A549 (cell line): ENCODE measurements around the gene CDH4. TPM values are rescaled to one million over a fixed set of nuclear protein-coding genes. Genes with fewer than 3 reads are reported as not detected.

ENCODE experiments used
- ATAC-seq, 2 experiments: fragments of 200-7000 bp in 1 of 2; fragments of >200 bp in 1 of 2; cut with Nextera tagmentation in 1 of 2; cut with Tn5 transposase in 1 of 2; 3 replicates each; pipeline versions ENCODE4 v1.8.0 to v1.9.1; 2018 to 2020; ENCODE audit warnings: mild to moderate bottlenecking in 1 of 2, moderate library complexity in 1 of 2
- CTCF ChIA-PET: fragments of 300-600 bp; sonication (Branson Sonifier 250); formaldehyde crosslinking; extraction: SDS; loops from one replicate; lab custom pipeline; 2021; ENCODE audit warnings: antibody characterized with exemption, inconsistent platforms; lab: Yijun Ruan, JAX
- POLR2A ChIA-PET: fragments of 350-600 bp; formaldehyde crosslinking; extraction: SDS; loops from one replicate; lab custom pipeline; 2021; ENCODE audit warnings: antibody characterized with exemption, inconsistent platforms; lab: Yijun Ruan, JAX
- DNase-seq, 2 experiments: peaks; one replicate each; pipeline versions ENCODE4 v3.0.0 to v3.0.0-alpha.2; 2011 to 2016; ENCODE audit warnings: low read depth in 1 of 2, low spot score in 1 of 2
- FAIRE-seq: peaks from 2 replicates; lab custom pipeline; 2011; peaks lifted over from hg19 to GRCh38; lab: Jason Lieb, UNC
- H3K27ac ChIP-seq, 2 experiments: fragments of >200 bp; sonication (Bioruptor Twin); formaldehyde crosslinking; 3 replicates each; pipeline ENCODE4 v1.5.1; 2016 to 2017
- H3K4me1 ChIP-seq: fragments of >200 bp; sonication (Bioruptor Twin); formaldehyde crosslinking; 3 replicates; pipeline ENCODE4 v1.6.1; 2016
- H3K4me2 ChIP-seq: fragments of >200 bp; sonication (Bioruptor Twin); formaldehyde crosslinking; 3 replicates; pipeline ENCODE4 v1.6.1; 2016
- H3K4me3 ChIP-seq: fragments of >200 bp; sonication (Bioruptor Twin); formaldehyde crosslinking; 3 replicates; pipeline ENCODE4 v1.5.1; 2016
- H3K9me3 ChIP-seq: fragments of >200 bp; sonication (Bioruptor Twin); formaldehyde crosslinking; 3 replicates; pipeline ENCODE4 v1.6.1; 2016
- CBX2 ChIP-seq: fragments of 200-600 bp; sonication (generic); IDR thresholded peaks from 2 replicates; pipeline ENCODE4 v1.6.1; 2016; ENCODE audit warnings: low read depth, mild to moderate bottlenecking, borderline replicate concordance
- CBX8 ChIP-seq: fragments of 200-600 bp; sonication (generic); IDR thresholded peaks from 2 replicates; pipeline ENCODE4 v1.6.1; 2016
- CHD4 ChIP-seq: fragments of 200-600 bp; sonication (generic); IDR thresholded peaks from 2 replicates; pipeline ENCODE4 v1.6.1; 2016; ENCODE audit warnings: antibody characterized with exemption, mild to moderate bottlenecking, borderline replicate concordance
- EP300 ChIP-seq, 2 experiments: fragments of >200 bp; sonication (Bioruptor Twin); formaldehyde crosslinking; IDR thresholded peaks; 2 replicates in 1 of 2; 3 replicates in 1 of 2; pipeline ENCODE4 v1.6.1; 2016 to 2017
- GATA3 ChIP-seq: IDR thresholded peaks from 2 replicates; pipeline ENCODE4 v1.6.1; 2012; ENCODE audit warnings: borderline replicate concordance
- HEYL ChIP-seq: fragments of 250-450 bp; sonication (Bioruptor Pico); IDR thresholded peaks from 2 replicates; pipeline ENCODE4 v1.8.0; 2021; ENCODE audit warnings: mild to moderate bottlenecking, moderate library complexity
- HOXB5 ChIP-seq: fragments of 250-450 bp; sonication (Bioruptor Pico); IDR thresholded peaks from 2 replicates; pipeline ENCODE4 v1.5.0; 2020; ENCODE audit warnings: mild to moderate bottlenecking, moderate library complexity
- JUNB ChIP-seq: fragments of >200 bp; sonication (Bioruptor Twin); formaldehyde crosslinking; IDR thresholded peaks from 2 replicates; pipeline ENCODE4 v1.6.1; 2016
- KDM5A ChIP-seq: fragments of 200-600 bp; sonication (generic); IDR thresholded peaks from 2 replicates; pipeline ENCODE4 v1.6.1; 2016; ENCODE audit warnings: antibody characterized with exemption, mild to moderate bottlenecking
- MAFK ChIP-seq: fragments of 450-650 bp; IDR thresholded peaks from 2 replicates; pipeline ENCODE4 v1.6.1; 2014; ENCODE audit not compliant: partially characterized antibody
- MAZ ChIP-seq: fragments of 150-350 bp; IDR thresholded peaks from 2 replicates; pipeline ENCODE4 v1.6.1; 2014; ENCODE audit warnings: antibody characterized with exemption, low read depth, low read length, borderline replicate concordance
- MYC ChIP-seq: IDR thresholded peaks from 2 replicates; pipeline ENCODE4 v1.6.1; 2012; ENCODE audit warnings: mild to moderate bottlenecking, inconsistent platforms, low read length, improper control_type of control experiment, borderline replicate concordance
- NFE2L2 ChIP-seq: fragments of 150-350 bp; conservative IDR thresholded peaks from 2 replicates; pipeline ENCODE4 v1.6.1; 2014; ENCODE audit warnings: low read length
- NPAS2 ChIP-seq: fragments of 250-450 bp; sonication (Bioruptor Pico); IDR thresholded peaks from 2 replicates; pipeline ENCODE4 v1.8.0; 2022; ENCODE audit warnings: mild to moderate bottlenecking, moderate library complexity, borderline replicate concordance
- PBX3 ChIP-seq: IDR thresholded peaks from 2 replicates; pipeline ENCODE4 v1.6.1; 2012
- PHF8 ChIP-seq: fragments of 200-600 bp; sonication (generic); IDR thresholded peaks from 2 replicates; pipeline ENCODE4 v1.6.1; 2016; ENCODE audit warnings: low read depth, mild to moderate bottlenecking, antibody characterized with exemption, moderate library complexity, borderline replicate concordance
- POLR2AphosphoS2 ChIP-seq: conservative IDR thresholded peaks from 2 replicates; pipeline ENCODE4 v1.6.1; 2012; ENCODE audit warnings: low read length, improper control_type of control experiment, inconsistent platforms
- RAD21 ChIP-seq, 2 experiments: fragments of >200 bp in 1 of 2; sonication (Bioruptor Twin) in 1 of 2; formaldehyde crosslinking in 1 of 2; IDR thresholded peaks in 1 of 2; conservative IDR thresholded peaks in 1 of 2; 2 replicates in 1 of 2; 3 replicates in 1 of 2; pipeline ENCODE4 v1.6.1; 2012 to 2018; ENCODE audit warnings: inconsistent platforms in 1 of 2
- RCOR1 ChIP-seq: fragments of 150-350 bp; IDR thresholded peaks from 2 replicates; pipeline ENCODE4 v1.6.1; 2014; ENCODE audit warnings: antibody characterized with exemption, low read length, low read depth
- RFX5 ChIP-seq: fragments of 450-650 bp; IDR thresholded peaks from 2 replicates; pipeline ENCODE4 v1.7.1; 2014; ENCODE audit warnings: antibody characterized with exemption, mild to moderate bottlenecking, moderate library complexity
- SMC3 ChIP-seq: fragments of >200 bp; sonication (Bioruptor Twin); formaldehyde crosslinking; IDR thresholded peaks from 3 replicates; pipeline ENCODE4 v1.6.1; 2018; ENCODE audit warnings: inconsistent platforms
- TFCP2L1 ChIP-seq: fragments of 250-450 bp; sonication (Bioruptor Pico); IDR thresholded peaks from 2 replicates; pipeline ENCODE4 v1.5.0; 2021; ENCODE audit warnings: mild to moderate bottlenecking
- USF2 ChIP-seq: fragments of 450-650 bp; IDR thresholded peaks from 2 replicates; pipeline ENCODE4 v1.6.1; 2014; ENCODE audit warnings: antibody characterized with exemption
- ZC3H11A ChIP-seq: fragments of 450-650 bp; IDR thresholded peaks from 2 replicates; pipeline ENCODE4 v1.6.1; 2014; ENCODE audit warnings: antibody characterized with exemption, mild to moderate bottlenecking
- ZFP36 ChIP-seq: fragments of 450-650 bp; IDR thresholded peaks from 2 replicates; pipeline ENCODE4 v1.6.1; 2014; ENCODE audit warnings: borderline replicate concordance; ENCODE audit not compliant: partially characterized antibody
- ZNF302 ChIP-seq: fragments of 250-450 bp; sonication (Bioruptor Pico); IDR thresholded peaks from 2 replicates; pipeline ENCODE4 v1.9.0; 2021; ENCODE audit warnings: inconsistent platforms, mild to moderate bottlenecking, moderate library complexity
- ZSCAN20 ChIP-seq: fragments of 250-450 bp; sonication (Bioruptor Pico); IDR thresholded peaks from 2 replicates; pipeline ENCODE4 v1.8.0; 2022; ENCODE audit warnings: mild to moderate bottlenecking, moderate library complexity
- WGBS: methylation state at CpG from one replicate; pipeline ENCODE4 v1.1.6; 2017; ENCODE audit errors: missing lambda C conversion rate; 5-methylcytosine and 5-hydroxymethylcytosine counted together
- polyA plus RNA-seq, 4 experiments: library from polyadenylated mRNA; depleted of rRNA in 3 of 4; stranded (reverse); fragments of >200 nt; fragmentation: RNase III in 1 of 4; extraction: RNeasy Plus Mini Kit Qiagen cat#74134 plus additional on column Dnase treatment in 1 of 4; gene quantifications; 2 replicates in 3 of 4; 3 replicates in 1 of 4; pipeline ENCODE4 v1.2.3, GENCODE V29; 2011 to 2017
- TF ChIP-seq, protein P1 (sequence below): fragments of 250-450 bp; sonication (Bioruptor Pico); IDR thresholded peaks from 2 replicates; pipeline ENCODE4 v1.5.0; 2020; ENCODE audit warnings: low read depth, mild to moderate bottlenecking, moderate library complexity
- TF ChIP-seq, protein P2 (sequence below): fragments of 200-600 bp; sonication (generic); IDR thresholded peaks from 2 replicates; pipeline ENCODE4 v1.6.1; 2016; ENCODE audit warnings: antibody characterized with exemption, mild to moderate bottlenecking, moderate library complexity

CDH4 gene
- polyA plus RNA-seq, 2 of the 4 experiments (the other 2 are of a cell fraction): 3.4 to 10.3 TPM

GRCh38 chr20:61260905-61261304 is 8.8 kb downstream of the CDH4 start:
- Histone ChIP-seq H3K4me1 (no peaks in the 10 kb centered on the region), H3K4me2 (no peak overlapping the region), H3K9me3 (no peaks in the 10 kb centered on the region), H3K4me3 (no peak overlapping the region), H3K27ac (no peak overlapping the region)
- DNase-seq (no peak), FAIRE-seq (no peak), ATAC-seq (peak; percentile 52 to 72; a peak in 4 of 6 replicates)
- ChIA-PET POLR2A (no interaction called here), CTCF (interaction anchor here (1.5 to 4.1 kb wide), 3 partner anchors 8 to 1050 kb away, joined by 3 to 30 read pairs (median 14); partner anchors contain the start of gene CDH4)
- WGBS: 80% methylated on average over 7 of the region's 7 CpGs
- TF ChIP-seq RAD21 (conservative IDR thresholded peaks at IDR 0.05 in 1 of 2, IDR thresholded peaks at IDR 0.05 in 1 of 2) (0 out of 5 replicates have a peak, but pooled peaks of 1 of the 2 experiments have one; percentile 20), KDM5A (no peak)

- Histone ChIP-seq H3K9me3 (no peaks in the 10 kb centered on the region), H3K4me3 (no peak overlapping the region), H3K4me2 (no peak overlapping the region), H3K27ac (no peak overlapping the region), H3K4me1 (no peaks in the 10 kb centered on the region)
- 89% methylated on average over 17 of the region's 18 CpGs for WGBS
- no peak for FAIRE-seq
- TF ChIP-seq SMC3 (no peak), EP300 (IDR thresholded peaks at IDR 0.05) (no peak), PHF8 (no peak), CBX8 (no peak), ZC3H11A (no peak), KDM5A (no peak), POLR2AphosphoS2 (no peak), RCOR1 (no peak), ZNF302 (CRISPR knock-in tag) (no peak), MAZ (no peak), CHD4 (no peak)
- TF ChIP-seq, protein P1, sequence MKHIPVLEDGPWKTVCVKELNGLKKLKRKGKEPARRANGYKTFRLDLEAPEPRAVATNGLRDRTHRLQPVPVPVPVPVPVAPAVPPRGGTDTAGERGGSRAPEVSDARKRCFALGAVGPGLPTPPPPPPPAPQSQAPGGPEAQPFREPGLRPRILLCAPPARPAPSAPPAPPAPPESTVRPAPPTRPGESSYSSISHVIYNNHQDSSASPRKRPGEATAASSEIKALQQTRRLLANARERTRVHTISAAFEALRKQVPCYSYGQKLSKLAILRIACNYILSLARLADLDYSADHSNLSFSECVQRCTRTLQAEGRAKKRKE (CRISPR knock-in tag): no peak
- DNase-seq: no peak
- POLR2A ChIA-PET: no interaction called here
- CTCF ChIA-PET: interaction anchor here (0.7 to 4.1 kb wide), 8 partner anchors 8 to 1051 kb away, joined by 3 to 30 read pairs (median 6); partner anchors contain the start of gene CDH4
- no peak for ATAC-seq
Observed at GRCh38 chr20:61262036-61262435, 10.0 kb downstream of the CDH4 start.

DNA sequence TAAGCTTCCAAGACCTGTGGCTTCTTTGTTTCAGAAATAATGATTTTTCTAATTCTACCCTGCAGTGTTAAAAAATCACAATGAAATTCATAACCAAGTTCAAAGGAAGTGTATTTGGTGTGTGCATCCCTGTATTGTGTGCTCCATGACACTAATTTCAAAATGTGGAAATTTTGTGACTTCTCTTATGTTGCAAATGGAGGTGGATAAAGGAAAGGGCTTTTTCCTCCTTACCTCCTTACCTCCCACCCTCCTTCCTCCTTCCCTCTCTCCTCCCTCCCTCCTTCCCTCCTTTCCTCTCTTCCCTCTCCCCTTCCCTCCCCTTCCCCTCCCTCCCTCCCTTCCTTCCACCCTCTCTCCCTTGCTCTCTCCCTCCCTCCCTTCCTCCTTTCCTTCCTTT is 10.5 kb downstream of the CDH4 start:
- FAIRE-seq (no peak), DNase-seq (no peak), ATAC-seq (no peak)
- no peak overlapping the region for H3K4me3 ChIP-seq
- H3K9me3 ChIP-seq: no peaks in the 10 kb centered on the region
- no peak overlapping the region for H3K27ac ChIP-seq
- no peak overlapping the region for H3K4me2 ChIP-seq
- no peaks in the 10 kb centered on the region for H3K4me1 ChIP-seq
- no peak for TF ChIP-seq NFE2L2
- no peak for TF ChIP-seq NPAS2 (CRISPR knock-in tag)
- TF ChIP-seq HEYL (CRISPR knock-in tag): no peak
- TF ChIP-seq, protein P2, sequence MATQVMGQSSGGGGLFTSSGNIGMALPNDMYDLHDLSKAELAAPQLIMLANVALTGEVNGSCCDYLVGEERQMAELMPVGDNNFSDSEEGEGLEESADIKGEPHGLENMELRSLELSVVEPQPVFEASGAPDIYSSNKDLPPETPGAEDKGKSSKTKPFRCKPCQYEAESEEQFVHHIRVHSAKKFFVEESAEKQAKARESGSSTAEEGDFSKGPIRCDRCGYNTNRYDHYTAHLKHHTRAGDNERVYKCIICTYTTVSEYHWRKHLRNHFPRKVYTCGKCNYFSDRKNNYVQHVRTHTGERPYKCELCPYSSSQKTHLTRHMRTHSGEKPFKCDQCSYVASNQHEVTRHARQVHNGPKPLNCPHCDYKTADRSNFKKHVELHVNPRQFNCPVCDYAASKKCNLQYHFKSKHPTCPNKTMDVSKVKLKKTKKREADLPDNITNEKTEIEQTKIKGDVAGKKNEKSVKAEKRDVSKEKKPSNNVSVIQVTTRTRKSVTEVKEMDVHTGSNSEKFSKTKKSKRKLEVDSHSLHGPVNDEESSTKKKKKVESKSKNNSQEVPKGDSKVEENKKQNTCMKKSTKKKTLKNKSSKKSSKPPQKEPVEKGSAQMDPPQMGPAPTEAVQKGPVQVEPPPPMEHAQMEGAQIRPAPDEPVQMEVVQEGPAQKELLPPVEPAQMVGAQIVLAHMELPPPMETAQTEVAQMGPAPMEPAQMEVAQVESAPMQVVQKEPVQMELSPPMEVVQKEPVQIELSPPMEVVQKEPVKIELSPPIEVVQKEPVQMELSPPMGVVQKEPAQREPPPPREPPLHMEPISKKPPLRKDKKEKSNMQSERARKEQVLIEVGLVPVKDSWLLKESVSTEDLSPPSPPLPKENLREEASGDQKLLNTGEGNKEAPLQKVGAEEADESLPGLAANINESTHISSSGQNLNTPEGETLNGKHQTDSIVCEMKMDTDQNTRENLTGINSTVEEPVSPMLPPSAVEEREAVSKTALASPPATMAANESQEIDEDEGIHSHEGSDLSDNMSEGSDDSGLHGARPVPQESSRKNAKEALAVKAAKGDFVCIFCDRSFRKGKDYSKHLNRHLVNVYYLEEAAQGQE: no peak
- no peak for TF ChIP-seq GATA3
- no peak for TF ChIP-seq JUNB
- TF ChIP-seq MAFK: no peak
- no peak for TF ChIP-seq MYC
- TF ChIP-seq HOXB5 (CRISPR knock-in tag): no peak
- no peak for TF ChIP-seq POLR2AphosphoS2
- no peak for TF ChIP-seq ZFP36
- no peak for TF ChIP-seq TFCP2L1 (CRISPR knock-in tag)
- no peak for TF ChIP-seq USF2
- no peak for TF ChIP-seq PBX3
- no peak for TF ChIP-seq CBX2
- TF ChIP-seq RFX5: no peak
- no peak for TF ChIP-seq ZSCAN20 (CRISPR knock-in tag)
- no peak for TF ChIP-seq CBX8
- ChIA-PET POLR2A (no interaction called here), CTCF (interaction anchor here (0.7 to 4.1 kb wide), 17 partner anchors 10 to 1051 kb away, joined by 3 to 30 read pairs (median 4); partner anchors contain the start of gene CDH4)
